Loucy (cell line): ENCODE results near the gene ZFPM1.

Experiments
- H2AFZ ChIP-seq: fragments of 200-600 bp; sonication (generic); 2 replicates; pipeline ENCODE4 v1.6.0; 2016; ENCODE audit warnings: antibody characterized with exemption, mild to moderate bottlenecking, low read length, moderate library complexity
- H3F3A ChIP-seq: fragments of 200-600 bp; 2 replicates; pipeline ENCODE4 v1.6.0; 2016; ENCODE audit warnings: antibody characterized with exemption, low read depth, mild to moderate bottlenecking
- H3K27me3 ChIP-seq: fragments of 200-600 bp; sonication (generic); 2 replicates; pipeline ENCODE4 v1.6.1; 2014; ENCODE audit warnings: low read length, mild to moderate bottlenecking; ENCODE audit not compliant: insufficient read depth, poor library complexity, severe bottlenecking
- H3K36me3 ChIP-seq: fragments of 200-600 bp; sonication (generic); 2 replicates; pipeline ENCODE4 v1.6.1; 2016; ENCODE audit warnings: low read length; ENCODE audit not compliant: insufficient read depth
- H3K4me1 ChIP-seq: fragments of 200-600 bp; sonication (generic); 2 replicates; pipeline ENCODE4 v1.5.1; 2014; ENCODE audit warnings: low read length, mild to moderate bottlenecking; ENCODE audit not compliant: insufficient read depth, poor library complexity, severe bottlenecking
- H3K4me2 ChIP-seq: fragments of 200-600 bp; sonication (generic); 2 replicates; pipeline ENCODE4 v1.6.0; 2014; ENCODE audit warnings: antibody characterized with exemption, low read length, low read depth, mild to moderate bottlenecking; ENCODE audit not compliant: poor library complexity, severe bottlenecking
- H3K4me3 ChIP-seq: fragments of 200-600 bp; sonication (generic); 2 replicates; pipeline ENCODE4 v1.5.1; 2014; ENCODE audit warnings: low read length, mild to moderate bottlenecking, mixed read lengths; ENCODE audit not compliant: poor library complexity, severe bottlenecking
- H3K79me2 ChIP-seq: fragments of 200-600 bp; sonication (generic); 2 replicates; pipeline ENCODE4 v1.6.1; 2014; ENCODE audit warnings: low read length; ENCODE audit not compliant: insufficient read depth
- H3K9ac ChIP-seq: fragments of 200-600 bp; sonication (generic); 2 replicates; pipeline ENCODE4 v1.6.0; 2014; ENCODE audit warnings: mild to moderate bottlenecking, low read depth, low read length, moderate library complexity; ENCODE audit not compliant: poor library complexity, severe bottlenecking
- H3K9me2 ChIP-seq: fragments of 200-600 bp; sonication (generic); replicated peaks from 2 replicates; pipeline ENCODE4 v1.6.1; 2016; ENCODE audit warnings: low read depth, low read length, mixed read lengths
- H3K9me3 ChIP-seq: fragments of 200-600 bp; sonication (generic); 2 replicates; pipeline ENCODE4 v1.6.1; 2014; ENCODE audit warnings: mild to moderate bottlenecking, antibody characterized with exemption, low read length, low read depth; ENCODE audit not compliant: insufficient read depth
- H4K20me1 ChIP-seq: fragments of 200-600 bp; sonication (generic); 2 replicates; pipeline ENCODE4 v1.6.0; 2014; ENCODE audit warnings: antibody characterized with exemption, low read length, mild to moderate bottlenecking; ENCODE audit not compliant: insufficient read depth, poor library complexity, severe bottlenecking
- EZH2phosphoT487 ChIP-seq: fragments of 200-600 bp; IDR thresholded peaks from 2 replicates; pipeline ENCODE4 v1.6.1; 2018; ENCODE audit warnings: antibody characterized with exemption, mild to moderate bottlenecking, moderate library complexity, borderline replicate concordance
- TF ChIP-seq, protein P1 (sequence below): fragments of 200-600 bp; sonication (generic); conservative IDR thresholded peaks from 2 replicates; pipeline ENCODE4 v1.5.1; 2014; ENCODE audit warnings: mild to moderate bottlenecking, antibody characterized with exemption, low read length

ZFPM1 gene

DNA sequence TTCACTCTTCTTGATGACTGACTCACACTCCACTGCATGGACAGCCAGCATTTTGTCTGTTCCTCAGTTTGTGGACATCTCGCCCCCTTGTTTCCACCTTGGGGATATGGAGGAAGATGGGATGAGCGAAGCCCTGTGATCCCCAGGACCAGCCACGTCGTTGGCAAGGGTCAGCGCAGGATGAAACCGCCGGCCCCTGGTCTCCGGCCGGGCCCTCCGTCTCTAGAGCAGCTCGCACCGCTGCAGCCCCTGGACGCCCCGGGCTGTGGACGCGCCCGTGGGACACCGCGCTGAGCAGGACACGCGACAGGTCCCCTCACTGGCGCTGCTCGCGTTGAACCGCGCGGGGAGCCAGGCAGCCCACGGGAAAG is 116.5 kb downstream of the ZFPM1 start:
- Histone ChIP-seq H4K20me1 (peaks cover 8% of the 10 kb centered on the region), H3K4me3 (peak overlapping the region; percentile 87), H2AFZ (peak overlapping the region; percentile 86), H3K4me1 (peaks cover 2% of the 10 kb centered on the region), H3K27me3 (no peaks in the 10 kb centered on the region), H3K79me2 (peaks cover 45% of the 10 kb centered on the region), H3K9ac (peak overlapping the region; percentile 88), H3F3A (no peaks in the 10 kb centered on the region), H3K9me2 (no peaks in the 10 kb centered on the region), H3K9me3 (no peaks in the 10 kb centered on the region), H3K36me3 (no peaks in the 10 kb centered on the region), H3K4me2 (peak overlapping the region; percentile 96)
- TF ChIP-seq EZH2phosphoT487 = no peak
- TF ChIP-seq, protein P1, sequence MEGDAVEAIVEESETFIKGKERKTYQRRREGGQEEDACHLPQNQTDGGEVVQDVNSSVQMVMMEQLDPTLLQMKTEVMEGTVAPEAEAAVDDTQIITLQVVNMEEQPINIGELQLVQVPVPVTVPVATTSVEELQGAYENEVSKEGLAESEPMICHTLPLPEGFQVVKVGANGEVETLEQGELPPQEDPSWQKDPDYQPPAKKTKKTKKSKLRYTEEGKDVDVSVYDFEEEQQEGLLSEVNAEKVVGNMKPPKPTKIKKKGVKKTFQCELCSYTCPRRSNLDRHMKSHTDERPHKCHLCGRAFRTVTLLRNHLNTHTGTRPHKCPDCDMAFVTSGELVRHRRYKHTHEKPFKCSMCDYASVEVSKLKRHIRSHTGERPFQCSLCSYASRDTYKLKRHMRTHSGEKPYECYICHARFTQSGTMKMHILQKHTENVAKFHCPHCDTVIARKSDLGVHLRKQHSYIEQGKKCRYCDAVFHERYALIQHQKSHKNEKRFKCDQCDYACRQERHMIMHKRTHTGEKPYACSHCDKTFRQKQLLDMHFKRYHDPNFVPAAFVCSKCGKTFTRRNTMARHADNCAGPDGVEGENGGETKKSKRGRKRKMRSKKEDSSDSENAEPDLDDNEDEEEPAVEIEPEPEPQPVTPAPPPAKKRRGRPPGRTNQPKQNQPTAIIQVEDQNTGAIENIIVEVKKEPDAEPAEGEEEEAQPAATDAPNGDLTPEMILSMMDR = no peak

DNA sequence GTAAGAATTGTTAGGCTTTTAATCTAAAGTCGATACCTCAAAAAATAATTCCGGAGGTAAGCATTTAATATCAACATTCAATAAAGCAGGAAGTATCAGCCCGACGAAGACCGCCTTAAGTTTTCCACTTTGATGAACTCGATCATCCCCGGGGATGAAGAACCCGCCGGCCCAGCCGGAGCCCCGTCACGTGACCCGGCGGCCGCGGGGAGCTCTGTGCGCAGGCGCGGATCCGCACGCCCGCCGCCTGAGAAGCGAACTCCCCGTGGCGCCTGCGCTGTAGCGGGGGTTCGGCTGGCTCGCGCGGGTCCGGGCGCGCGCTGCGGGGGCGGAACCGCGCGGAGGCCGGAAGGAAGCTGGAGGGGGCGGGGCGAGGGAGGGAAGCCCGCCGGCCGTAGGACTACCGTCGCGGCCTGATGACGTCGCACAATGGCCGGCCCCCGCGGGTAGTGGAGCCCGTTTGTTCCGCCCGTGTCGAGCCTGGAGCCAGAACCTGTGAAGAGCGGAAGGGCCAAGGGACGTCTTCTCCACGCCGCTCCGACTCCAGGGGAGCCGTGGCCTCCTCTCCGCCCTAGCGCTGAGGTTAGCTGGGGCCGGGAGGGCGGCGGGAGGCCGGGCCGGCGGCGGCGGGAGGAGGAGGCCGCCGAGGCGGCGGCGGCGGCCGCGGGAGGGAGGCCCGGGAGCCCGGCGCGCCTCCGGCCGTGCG is 117.1 kb downstream of the ZFPM1 start, which contains the start of gene ZC3H18:
TSS of gene ZC3H18 (plus strand) at position 419 of the 706 bp plus-strand sequence. CDS start 6,721 bp downstream, outside the sequence.
- peak within 1 kb of the TSS; percentile 86 for H2AFZ ChIP-seq
- peak within 1 kb of the TSS; percentile 87 for H3K4me3 ChIP-seq
- no peaks in the 10 kb centered on the region for H3K36me3 ChIP-seq
- H3K9me2 ChIP-seq = no peaks in the 10 kb centered on the region
- no peaks in the 10 kb centered on the region for H3F3A ChIP-seq
- peaks cover 45% of the 10 kb centered on the region for H3K79me2 ChIP-seq
- peak within 1 kb of the TSS; percentile 96 for H3K4me2 ChIP-seq
- H3K4me1 ChIP-seq = peaks cover 2% of the 10 kb centered on the region
- peaks cover 8% of the 10 kb centered on the region for H4K20me1 ChIP-seq
- H3K9me3 ChIP-seq = no peaks in the 10 kb centered on the region
- H3K27me3 ChIP-seq = no peaks in the 10 kb centered on the region
- peak within 1 kb of the TSS; percentile 88 for H3K9ac ChIP-seq
- TF ChIP-seq, protein P1 = no peak
- no peak for TF ChIP-seq EZH2phosphoT487

DNA sequence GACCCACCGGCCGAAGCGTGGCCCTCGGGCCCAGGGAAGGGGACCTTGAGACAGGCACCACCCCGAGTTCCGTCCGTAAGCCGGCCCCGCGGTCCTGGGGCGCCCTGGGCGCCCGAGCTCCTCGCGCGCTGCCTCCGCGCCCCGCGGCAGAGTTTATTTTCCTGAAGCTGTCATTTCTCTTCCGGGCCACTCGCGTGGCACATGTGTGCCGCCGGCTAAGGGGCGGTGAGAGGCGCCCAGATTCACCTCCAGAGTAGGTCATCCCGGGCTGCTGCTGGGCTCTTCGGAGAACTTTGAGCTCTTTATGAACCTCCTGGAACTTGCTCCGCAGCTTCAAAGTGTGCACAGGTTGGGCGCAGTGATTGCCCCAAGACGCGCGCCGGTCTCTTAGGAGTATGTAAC is 117.6 kb downstream of the ZFPM1 start:
- peaks cover 8% of the 10 kb centered on the region for H4K20me1 ChIP-seq
- peak overlapping the region; percentile 67 for H3K9ac ChIP-seq
- no peaks in the 10 kb centered on the region for H3K9me3 ChIP-seq
- H3K4me1 ChIP-seq = peaks cover 2% of the 10 kb centered on the region
- no peaks in the 10 kb centered on the region for H3K36me3 ChIP-seq
- no peaks in the 10 kb centered on the region for H3K27me3 ChIP-seq
- peak overlapping the region; percentile 87 for H3K4me3 ChIP-seq
- no peaks in the 10 kb centered on the region for H3K9me2 ChIP-seq
- H2AFZ ChIP-seq = no peak overlapping the region
- peak overlapping the region; percentile 92 for H3K4me2 ChIP-seq
- H3F3A ChIP-seq = no peaks in the 10 kb centered on the region
- no peak for TF ChIP-seq EZH2phosphoT487
- TF ChIP-seq, protein P1 = no peak
- peaks cover 48% of the 10 kb centered on the region for H3K79me2 ChIP-seq
